Fibroblast of lung (primary cell): Measurements from ENCODE around the gene INPP4A.

Source experiments
- CTCF ChIP-seq, 2 donors: IDR thresholded peaks in 1 of 2; conservative IDR thresholded peaks in 1 of 2; 1 replicate in 1 of 2; 2 replicates in 1 of 2; pipeline ENCODE4 v1.5.1; 2011 to 2012; ENCODE audit warnings: low read length in 2 of 2, control low read depth in 1 of 2, inconsistent platforms in 1 of 2, low read depth in 1 of 2, mild to moderate bottlenecking in 1 of 2
- EZH2 ChIP-seq: IDR thresholded peaks from 2 replicates; pipeline ENCODE4 v1.5.1; 2012; ENCODE audit warnings: low read length, control low read depth, mild to moderate bottlenecking; ENCODE audit errors: missing control alignments

- TF ChIP-seq CTCF (conservative IDR thresholded peaks at IDR 0.05 in 1 of 2, IDR thresholded peaks at IDR 0.05 in 1 of 2; ENCODE audit: low read depth in 1 of 2, low read length in 2 of 2) = no peak
- TF ChIP-seq EZH2 = no peak
Measured at GRCh38 chr2:98426771-98427170, 17.9 kb upstream of the INPP4A start.
